DMS 273 treated with DMSO at 0.1 percent for 48 hours (cell line): ENCODE data around the gene GPR137.

Source experiments
- DNase-seq: peaks from one replicate; lab custom pipeline; 2025; lab: John Stamatoyannopoulos, UW

GPR137 gene

GRCh38 chr11:64249563-64250414, 35.9 kb upstream of the GPR137 start:
- DNase-seq: no peak

- DNase-seq: no peak
Observed at GRCh38 chr11:64250415-64251015, 35.1 kb upstream of the GPR137 start.

GRCh38 chr11:64251016-64251752, 34.5 kb upstream of the GPR137 start, which contains the start of gene PLCB3:
Gene PLCB3, plus strand, starts transcription at chr11:64251530. Its CDS starts 120 bp downstream, at chr11:64251650.
- no peak for DNase-seq

GRCh38 chr11:64251753-64252002, 34.0 kb upstream of the GPR137 start:
- no peak for DNase-seq

- no peak for DNase-seq
Observed at GRCh38 chr11:64252003-64252872, 33.4 kb upstream of the GPR137 start.

- DNase-seq: no peak
Observed at GRCh38 chr11:64253043-64253442, 32.6 kb upstream of the GPR137 start.

- DNase-seq: no peak
Observed at GRCh38 chr11:64253481-64253880, 32.2 kb upstream of the GPR137 start.

GRCh38 chr11:64254326-64254725, 31.3 kb upstream of the GPR137 start:
- no peak for DNase-seq

GRCh38 chr11:64255135-64256128, 30.2 kb upstream of the GPR137 start:
- DNase-seq: no peak

- no peak for DNase-seq
Observed at GRCh38 chr11:64256300-64256699, 29.3 kb upstream of the GPR137 start.

- no peak for DNase-seq
Observed at GRCh38 chr11:64258356-64258755, 27.3 kb upstream of the GPR137 start.

GRCh38 chr11:64258946-64259532, 26.6 kb upstream of the GPR137 start:
- DNase-seq: no peak

GRCh38 chr11:64259533-64260067, 26.0 kb upstream of the GPR137 start:
- DNase-seq: no peak

- no peak for DNase-seq
Observed at GRCh38 chr11:64260147-64260708, 25.4 kb upstream of the GPR137 start.

GRCh38 chr11:64261556-64262080, 24.0 kb upstream of the GPR137 start:
- no peak for DNase-seq

- no peak for DNase-seq
Observed at GRCh38 chr11:64262271-64263002, 23.2 kb upstream of the GPR137 start.

GRCh38 chr11:64263021-64263946, 22.4 kb upstream of the GPR137 start:
- DNase-seq: no peak

GRCh38 chr11:64263947-64264317, 21.7 kb upstream of the GPR137 start:
- DNase-seq: no peak
